ENCODE results near the gene OSCAR. TPM values are rescaled to one million over a fixed set of nuclear protein-coding genes. Genes with fewer than 3 reads are reported as not detected.

Gene OSCAR
- total and polyA plus RNA-seq, 7 donors: 0.10 to 0.99 (median 0.33) TPM

DNA sequence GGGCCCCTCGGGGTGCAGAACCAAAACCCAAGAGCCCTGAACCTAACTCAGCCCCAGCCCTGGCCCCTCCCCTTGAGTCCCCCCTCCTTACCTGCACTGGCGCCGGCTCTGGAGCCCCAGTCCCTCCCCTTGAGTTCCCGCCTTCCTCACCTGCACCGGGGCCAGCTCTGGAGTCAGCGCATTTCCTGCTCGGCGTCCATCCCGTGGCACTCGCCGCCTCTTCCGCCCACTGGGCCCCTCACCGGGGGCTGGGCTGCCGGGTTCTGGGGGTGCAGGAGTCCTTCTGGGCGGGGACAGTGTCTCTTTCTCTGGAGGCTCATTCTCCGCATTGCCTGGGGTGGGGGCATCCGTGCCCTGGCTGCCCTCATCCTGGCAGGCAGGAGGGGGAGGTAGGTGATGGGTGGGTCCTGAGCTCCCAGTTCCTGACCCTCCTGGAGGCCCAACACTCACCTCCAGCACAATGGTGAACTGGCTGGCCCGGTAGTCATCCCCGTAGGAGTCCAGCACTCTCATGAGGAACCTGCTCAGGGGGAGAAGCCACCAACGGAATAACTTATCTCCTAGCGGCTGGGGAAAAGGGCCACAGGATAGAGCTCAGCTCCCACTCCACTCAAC lies 7.4 kb upstream of the OSCAR start:
- TF ChIP-seq, protein P1, sequence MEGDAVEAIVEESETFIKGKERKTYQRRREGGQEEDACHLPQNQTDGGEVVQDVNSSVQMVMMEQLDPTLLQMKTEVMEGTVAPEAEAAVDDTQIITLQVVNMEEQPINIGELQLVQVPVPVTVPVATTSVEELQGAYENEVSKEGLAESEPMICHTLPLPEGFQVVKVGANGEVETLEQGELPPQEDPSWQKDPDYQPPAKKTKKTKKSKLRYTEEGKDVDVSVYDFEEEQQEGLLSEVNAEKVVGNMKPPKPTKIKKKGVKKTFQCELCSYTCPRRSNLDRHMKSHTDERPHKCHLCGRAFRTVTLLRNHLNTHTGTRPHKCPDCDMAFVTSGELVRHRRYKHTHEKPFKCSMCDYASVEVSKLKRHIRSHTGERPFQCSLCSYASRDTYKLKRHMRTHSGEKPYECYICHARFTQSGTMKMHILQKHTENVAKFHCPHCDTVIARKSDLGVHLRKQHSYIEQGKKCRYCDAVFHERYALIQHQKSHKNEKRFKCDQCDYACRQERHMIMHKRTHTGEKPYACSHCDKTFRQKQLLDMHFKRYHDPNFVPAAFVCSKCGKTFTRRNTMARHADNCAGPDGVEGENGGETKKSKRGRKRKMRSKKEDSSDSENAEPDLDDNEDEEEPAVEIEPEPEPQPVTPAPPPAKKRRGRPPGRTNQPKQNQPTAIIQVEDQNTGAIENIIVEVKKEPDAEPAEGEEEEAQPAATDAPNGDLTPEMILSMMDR (IDR thresholded peaks at IDR 0.05): no peak
- peaks cover 6 to 71% of the 10 kb centered on the region in 2 donors for H3K36me3 ChIP-seq (ENCODE audit: insufficient read depth in 1 of 2, low read depth in 1 of 2)
- ATAC-seq (no peak), DNase-seq (no peak)
- H3K4me1 ChIP-seq: peaks cover 3% of the 10 kb centered on the region
- H3K27ac ChIP-seq: no peak overlapping the region
- 76 to 81% (median 80%) methylated on average over 21 of the region's 21 CpGs for WGBS, 3 donors
- no peak overlapping the region for H3K4me3 ChIP-seq
- intact Hi-C loops (cut with DNase I): loop anchor here in 1 of 2 donors (10.0 kb wide), 1 partner anchor 123 kb away; no protein-coding TSS in a partner anchor
- H3K9me3 ChIP-seq: no peaks in the 10 kb centered on the region
- no peaks in the 10 kb centered on the region for H3K27me3 ChIP-seq (ENCODE audit: insufficient read depth in 3 of 3, low read length in 2 of 3)

DNA sequence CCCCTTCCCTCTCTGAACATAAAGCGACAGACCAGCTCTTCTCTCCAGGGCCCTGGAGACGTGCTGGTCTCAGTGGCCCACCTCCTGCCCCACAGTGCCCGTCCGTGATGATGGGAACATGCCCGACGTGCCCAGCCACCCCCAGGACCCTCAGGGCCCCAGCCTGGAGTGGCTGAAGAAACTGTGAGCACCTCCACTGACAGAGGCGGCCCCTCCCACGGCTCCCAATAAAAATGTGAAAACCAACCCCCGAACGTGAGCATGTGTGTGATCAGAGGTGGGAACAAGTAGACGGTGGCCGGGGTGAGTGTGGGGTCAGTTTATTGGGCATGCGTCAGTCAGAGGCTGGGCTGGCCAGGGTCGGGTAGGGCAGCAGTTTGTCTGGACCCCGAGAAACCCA lies 6.1 kb upstream of the OSCAR start:
- ATAC-seq: no peak
- intact Hi-C loops (cut with DNase I): loop anchor here in 1 of 2 donors (10.0 kb wide), 1 partner anchor 122 kb away; no protein-coding TSS in a partner anchor
- Histone ChIP-seq H3K9me3 (no peaks in the 10 kb centered on the region), H3K27ac (no peak overlapping the region), H3K4me1 (peaks cover 3% of the 10 kb centered on the region), H3K4me3 (no peak overlapping the region), H3K27me3 (ENCODE audit: insufficient read depth in 3 of 3, low read length in 2 of 3) (no peaks in the 10 kb centered on the region), H3K36me3 (ENCODE audit: insufficient read depth in 1 of 2, low read depth in 1 of 2) (peaks cover 6 to 60% of the 10 kb centered on the region in 2 donors)
- TF ChIP-seq, protein P1 (IDR thresholded peaks at IDR 0.05): no peak
- DNase-seq: no peak
- 76 to 86% (median 85%) methylated on average over 15 of the region's 15 CpGs for WGBS, 3 donors

DNA sequence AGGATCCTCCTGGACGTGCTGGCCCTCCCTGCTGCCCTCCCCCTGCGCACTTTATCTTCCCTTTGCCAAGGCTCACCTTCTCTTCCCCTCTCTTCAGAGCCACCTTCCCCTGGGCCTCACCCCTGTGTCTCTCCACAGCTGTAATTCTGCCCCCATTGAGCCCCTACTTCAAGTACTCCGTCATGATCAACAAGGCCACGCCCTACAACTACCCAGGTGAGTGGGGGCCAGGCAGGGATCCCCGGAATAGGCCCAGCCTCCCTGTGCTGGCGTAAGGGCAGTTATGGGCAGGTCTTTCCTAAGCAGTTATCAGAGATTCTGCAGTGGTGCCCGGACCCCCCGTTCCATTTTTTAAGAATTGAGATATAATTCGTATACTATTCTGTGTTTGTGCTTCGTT lies 5.2 kb upstream of the OSCAR start:
- ATAC-seq: no peak
- 89 to 92% (median 92%) methylated on average over 10 of the region's 10 CpGs for WGBS, 3 donors
- no peaks in the 10 kb centered on the region for H3K9me3 ChIP-seq
- TF ChIP-seq, protein P1 (IDR thresholded peaks at IDR 0.05): no peak
- intact Hi-C loops (cut with DNase I): loop anchor here in 1 of 2 donors (10.0 kb wide), 1 partner anchor 121 kb away; no protein-coding TSS in a partner anchor
- peaks cover 6 to 53% of the 10 kb centered on the region in 2 donors for H3K36me3 ChIP-seq (ENCODE audit: insufficient read depth in 1 of 2, low read depth in 1 of 2)
- peaks cover 3% of the 10 kb centered on the region for H3K4me1 ChIP-seq
- H3K27ac ChIP-seq: no peak overlapping the region
- no peaks in the 10 kb centered on the region for H3K27me3 ChIP-seq (ENCODE audit: insufficient read depth in 3 of 3, low read length in 2 of 3)
- no peak for DNase-seq
- H3K4me3 ChIP-seq: no peak overlapping the region

DNA sequence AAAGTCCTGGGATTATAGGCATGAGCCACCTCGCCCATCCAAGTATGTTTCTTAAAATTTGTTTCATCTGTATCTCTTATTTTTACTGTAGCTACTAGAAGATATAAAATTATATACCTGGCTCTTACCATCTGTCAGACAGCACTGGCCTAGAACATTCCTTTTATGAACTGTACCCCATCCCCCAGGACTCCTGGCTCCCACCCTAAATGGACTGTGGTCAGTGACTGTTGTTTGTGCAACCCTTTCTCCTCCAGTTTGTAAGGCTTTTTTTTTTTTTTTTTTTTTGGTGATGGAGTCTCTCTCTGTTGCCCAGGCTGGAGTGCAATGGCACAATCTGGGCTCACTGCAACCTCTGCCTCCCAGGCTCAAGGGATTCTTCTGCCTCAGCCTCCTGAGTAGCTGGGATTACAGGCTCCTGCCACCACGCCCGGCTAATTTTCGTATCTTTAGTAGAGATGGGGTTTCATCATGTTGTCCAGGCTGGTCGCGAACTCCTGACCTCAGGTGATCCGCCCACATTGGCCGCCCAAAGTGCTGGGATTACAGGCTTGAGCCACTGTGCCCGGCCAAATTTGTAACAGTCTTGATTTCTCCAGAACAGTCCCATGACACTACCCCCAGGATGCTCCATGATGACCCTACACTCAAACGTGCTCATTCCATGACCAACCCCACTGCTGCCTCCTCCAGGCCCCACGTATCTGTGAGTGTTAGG lies 4.6 kb upstream of the OSCAR start:
- intact Hi-C loops (cut with DNase I): loop anchor here in 1 of 2 donors (10.0 kb wide), 1 partner anchor 120 kb away; no protein-coding TSS in a partner anchor
- Histone ChIP-seq H3K36me3 (ENCODE audit: insufficient read depth in 1 of 2, low read depth in 1 of 2) (peaks cover 6 to 46% of the 10 kb centered on the region in 2 donors), H3K27me3 (ENCODE audit: insufficient read depth in 3 of 3, low read length in 2 of 3) (no peaks in the 10 kb centered on the region), H3K4me1 (peaks cover 3% of the 10 kb centered on the region), H3K27ac (no peak overlapping the region), H3K4me3 (no peak overlapping the region), H3K9me3 (no peaks in the 10 kb centered on the region)
- DNase-seq (no peak), ATAC-seq (no peak)
- WGBS, 3 donors: 75 to 83% (median 75%) methylated on average over 11 of the region's 11 CpGs
- TF ChIP-seq, protein P1 (IDR thresholded peaks at IDR 0.05): no peak

Measured in psoas muscle (tissue), 8 donors.